ENCODE measurements around the gene CGGBP1.

CGGBP1 gene

GRCh38 chr3:88002448-88002847, 56.4 kb downstream of the CGGBP1 start:
- Histone ChIP-seq H3K4me1 (ENCODE audit: insufficient read depth, low read length, severe bottlenecking) (no peaks in the 10 kb centered on the region), H3K4me3 (ENCODE audit: low read depth, low read length, poor library complexity, severe bottlenecking) (no peak overlapping the region), H3K27me3 (ENCODE audit: insufficient read depth, low read length) (no peaks in the 10 kb centered on the region), H3K36me3 (ENCODE audit: insufficient read depth, low read length) (no peaks in the 10 kb centered on the region), H4K20me1 (ENCODE audit: insufficient read depth, low read length) (no peaks in the 10 kb centered on the region), H3K9me2 (ENCODE audit: low read depth, low read length) (no peaks in the 10 kb centered on the region), H3K9me3 (ENCODE audit: low read length) (no peaks in the 10 kb centered on the region), H3K27ac (ENCODE audit: low read depth, low read length, poor library complexity, severe bottlenecking) (no peak overlapping the region), H3F3A (ENCODE audit: insufficient read depth, low read length) (no peaks in the 10 kb centered on the region), H3K4me2 (ENCODE audit: low read length) (no peak overlapping the region), H3K9ac (ENCODE audit: low read length) (no peak overlapping the region), H2AFZ (ENCODE audit: low read length) (no peak overlapping the region), H3K79me2 (ENCODE audit: insufficient read depth, low read length) (no peaks in the 10 kb centered on the region)
- TF ChIP-seq CTCF (IDR thresholded peaks at IDR 0.05; ENCODE audit: low read length) (no peak), EZH2 (IDR thresholded peaks at IDR 0.05; ENCODE audit: borderline replicate concordance, low read length) (no peak)
